SK-N-MC (cell line): ENCODE measurements around the gene SARM1.

Experiments used
- DNase-seq: peaks from one replicate; pipeline ENCODE4 v3.0.0-alpha.2; 2011; ENCODE audit warnings: low read depth, low spot score
- H3K27ac ChIP-seq: fragments of 200-600 bp; sonication (generic); 2 replicates; pipeline ENCODE4 v1.5.1; 2016; ENCODE audit warnings: mixed run types
- H3K36me3 ChIP-seq: fragments of 200-600 bp; sonication (generic); 2 replicates; pipeline ENCODE4 v1.6.1; 2017; ENCODE audit warnings: antibody characterized with exemption, low read length, mixed read lengths; ENCODE audit not compliant: insufficient read depth
- H3K4me3 ChIP-seq: fragments of 200-600 bp; sonication (generic); 2 replicates; pipeline ENCODE4 v1.5.1; 2016
- H3K9ac ChIP-seq: fragments of 200-600 bp; sonication (generic); 2 replicates; pipeline ENCODE4 v1.8.0; 2017; ENCODE audit warnings: mixed run types, mixed read lengths; ENCODE audit not compliant: insufficient read length
- H3K9me3 ChIP-seq: fragments of 200-600 bp; sonication (generic); 2 replicates; pipeline ENCODE4 v1.6.1; 2017; ENCODE audit warnings: low read depth, mild to moderate bottlenecking, antibody characterized with exemption, low read length, moderate library complexity, mixed read lengths
- EZH2 ChIP-seq: fragments of 200-600 bp; sonication (generic); IDR thresholded peaks from one replicate; pipeline ENCODE4 v1.6.1; 2017; ENCODE audit warnings: antibody characterized with exemption
- FOXP2 ChIP-seq: optimal IDR thresholded peaks from 2 replicates; pipeline ENCODE3; 2011; ENCODE audit warnings: mild to moderate bottlenecking, moderate library complexity; ENCODE audit not compliant: insufficient read depth; ENCODE audit errors: extremely low read length, control extremely low read depth
- POLR2AphosphoS5 ChIP-seq: IDR thresholded peaks from 2 replicates; pipeline ENCODE4 v1.6.1; 2012; ENCODE audit warnings: mild to moderate bottlenecking, low read depth, low read length, borderline replicate concordance

The SARM1 gene

GRCh38 chr17:28371245-28372202 lies at the start of gene SARM1:
TSS of gene SARM1 (plus strand) at chr17:28371694. CDS start at chr17:28372033, 339 bp downstream.
- no peaks in the 10 kb centered on the region for H3K36me3 ChIP-seq
- peak within 1 kb of the TSS; percentile 74 for H3K4me3 ChIP-seq
- no peak within 1 kb of the TSS for H3K9ac ChIP-seq
- H3K27ac ChIP-seq: no peak within 1 kb of the TSS
- no peaks in the 10 kb centered on the region for H3K9me3 ChIP-seq
- DNase-seq: peak; percentile 20
- no peak for TF ChIP-seq EZH2
- no peak for TF ChIP-seq POLR2AphosphoS5
- no peak for TF ChIP-seq FOXP2

DNA sequence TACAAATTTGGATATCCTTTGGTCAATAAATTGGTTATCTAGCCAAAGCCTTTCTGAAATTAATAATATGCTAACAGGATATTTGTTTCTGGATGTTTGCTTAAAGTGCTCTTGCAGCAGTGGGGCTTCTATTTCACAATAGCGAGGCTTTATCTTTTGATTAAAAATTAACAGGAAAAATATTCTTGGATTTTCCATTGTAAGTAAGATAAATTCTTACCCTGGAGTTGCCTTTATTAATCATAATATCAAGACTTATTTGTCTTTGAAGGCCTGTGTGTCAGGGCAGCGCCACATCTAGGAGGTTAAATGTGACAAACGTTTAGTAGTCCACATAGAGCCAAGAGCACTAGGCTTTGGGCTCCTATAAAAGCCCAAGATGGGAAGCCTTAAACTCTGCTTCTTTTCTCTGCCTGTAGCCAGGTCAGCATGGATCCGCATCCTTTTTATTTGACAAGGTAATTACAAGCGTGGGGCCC lies 47.2 kb upstream of the SARM1 start:
- TF ChIP-seq EZH2 (no peak), FOXP2 (no peak), POLR2AphosphoS5 (no peak)
- no peak for DNase-seq
- Histone ChIP-seq H3K9ac (peak overlapping the region; percentile 49), H3K36me3 (peaks cover 67% of the 10 kb centered on the region), H3K9me3 (no peaks in the 10 kb centered on the region), H3K27ac (peak overlapping the region; percentile 62), H3K4me3 (no peak overlapping the region)

DNA sequence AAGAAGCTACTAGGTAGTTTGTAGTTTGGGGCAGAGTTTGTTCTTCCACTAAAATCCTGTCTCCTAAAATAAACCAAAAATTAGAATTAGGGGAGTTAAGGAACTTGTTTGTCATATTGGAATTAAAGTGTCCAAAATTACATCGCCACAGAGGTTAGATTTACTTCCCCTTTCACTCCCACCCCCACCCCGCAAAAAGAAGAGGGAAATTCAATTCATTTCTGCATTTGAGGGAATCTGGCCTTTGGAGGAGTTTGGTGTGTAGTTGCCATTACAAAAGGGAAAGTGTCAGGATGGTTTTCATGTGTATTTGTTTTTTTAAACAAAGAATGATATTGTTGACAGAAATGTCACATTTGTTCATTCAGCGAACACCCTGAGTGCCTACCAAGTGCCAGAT lies 46.7 kb upstream of the SARM1 start:
- Histone ChIP-seq H3K27ac (peak overlapping the region; percentile 62), H3K36me3 (peaks cover 69% of the 10 kb centered on the region), H3K9me3 (no peaks in the 10 kb centered on the region), H3K9ac (peak overlapping the region; percentile 49), H3K4me3 (no peak overlapping the region)
- DNase-seq: no peak
- TF ChIP-seq EZH2 (no peak), POLR2AphosphoS5 (no peak)

DNA sequence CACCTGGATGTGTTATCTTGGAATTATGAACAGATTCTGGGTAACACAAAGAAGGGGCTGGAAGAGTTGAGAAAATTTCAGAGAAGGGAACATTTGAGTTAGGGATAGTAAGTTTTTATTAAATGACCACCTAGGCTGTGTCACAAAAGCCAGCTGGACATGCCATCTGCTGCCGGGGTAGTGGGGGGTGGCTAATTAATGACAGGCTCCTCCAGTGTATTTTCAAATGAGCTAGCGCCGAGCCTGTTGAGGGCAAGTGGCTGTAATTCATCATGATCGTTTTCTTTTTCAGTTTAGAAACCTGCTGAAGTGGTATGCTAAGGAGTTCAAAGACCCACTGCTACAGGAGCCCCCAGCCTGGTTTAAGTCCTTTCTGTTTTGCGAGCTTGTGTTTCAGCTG lies 46.3 kb upstream of the SARM1 start:
- DNase-seq: no peak
- H3K4me3 ChIP-seq: no peak overlapping the region
- H3K9ac ChIP-seq: no peak overlapping the region
- peaks cover 69% of the 10 kb centered on the region for H3K36me3 ChIP-seq
- H3K9me3 ChIP-seq: no peaks in the 10 kb centered on the region
- no peak overlapping the region for H3K27ac ChIP-seq
- TF ChIP-seq FOXP2: no peak
- no peak for TF ChIP-seq POLR2AphosphoS5
- no peak for TF ChIP-seq EZH2

GRCh38 chr17:28326114-28326513 lies 45.4 kb upstream of the SARM1 start:
- Histone ChIP-seq H3K36me3 (peaks cover 61% of the 10 kb centered on the region), H3K27ac (no peak overlapping the region), H3K9ac (no peak overlapping the region), H3K4me3 (no peak overlapping the region), H3K9me3 (no peaks in the 10 kb centered on the region)
- DNase-seq: no peak
- TF ChIP-seq FOXP2: no peak
- no peak for TF ChIP-seq POLR2AphosphoS5
- no peak for TF ChIP-seq EZH2

DNA sequence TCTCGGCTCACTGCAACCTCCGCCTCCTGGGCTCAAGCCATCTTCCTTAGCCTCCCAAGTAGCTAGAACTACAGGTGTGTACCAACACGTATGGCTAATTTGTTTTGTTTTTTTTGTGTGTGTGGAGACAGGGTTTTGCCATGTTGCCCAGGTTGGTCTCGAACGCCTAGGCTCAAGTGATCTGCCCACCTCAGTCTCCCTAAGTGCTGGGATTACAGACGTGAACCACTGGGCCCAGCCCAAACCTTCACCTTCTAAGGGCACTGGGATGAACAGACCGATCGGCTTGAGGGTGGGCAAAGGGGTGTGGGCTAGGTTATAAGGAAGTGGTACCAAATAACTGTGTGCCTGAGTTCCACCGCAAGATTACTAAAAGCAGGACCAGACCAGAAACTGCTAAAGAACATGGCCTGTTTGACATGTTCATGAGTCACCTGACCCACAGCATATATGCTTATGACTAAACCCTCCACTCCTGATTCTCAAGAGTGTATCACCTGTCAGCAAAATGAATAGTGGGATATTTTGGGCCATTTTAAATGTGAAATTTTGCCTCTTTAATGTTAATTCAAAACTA lies 44.4 kb upstream of the SARM1 start:
- no peak for DNase-seq
- Histone ChIP-seq H3K9me3 (no peaks in the 10 kb centered on the region), H3K4me3 (no peak overlapping the region), H3K9ac (no peak overlapping the region), H3K27ac (no peak overlapping the region), H3K36me3 (peaks cover 54% of the 10 kb centered on the region)
- no peak for TF ChIP-seq EZH2
- TF ChIP-seq POLR2AphosphoS5: no peak
- TF ChIP-seq FOXP2: no peak

GRCh38 chr17:28327709-28328108 lies 43.8 kb upstream of the SARM1 start:
- Histone ChIP-seq H3K36me3 (peaks cover 54% of the 10 kb centered on the region), H3K27ac (no peak overlapping the region), H3K4me3 (no peak overlapping the region), H3K9me3 (no peaks in the 10 kb centered on the region), H3K9ac (no peak overlapping the region)
- DNase-seq: no peak
- TF ChIP-seq FOXP2 (no peak), EZH2 (no peak), POLR2AphosphoS5 (no peak)

- Histone ChIP-seq H3K9me3 (no peaks in the 10 kb centered on the region), H3K36me3 (peaks cover 54% of the 10 kb centered on the region), H3K9ac (no peak overlapping the region), H3K27ac (no peak overlapping the region), H3K4me3 (no peak overlapping the region)
- TF ChIP-seq FOXP2: no peak
- no peak for TF ChIP-seq EZH2
- TF ChIP-seq POLR2AphosphoS5: no peak
- DNase-seq: no peak
Observed at GRCh38 chr17:28328325-28328724, 43.2 kb upstream of the SARM1 start.
